Measurements from ENCODE around the gene UNC45A.
A peak's percentile ranks its signal among the peaks of the same experiment; 100 is the strongest.

The UNC45A gene

GRCh38 chr15:90967206-90967605 lies 32.1 kb downstream of the UNC45A start:
- DNase-seq (ENCODE audit: low spot score), result no peak

- no peak for DNase-seq (ENCODE audit: low spot score)
Measured at GRCh38 chr15:90968434-90968833, 33.3 kb downstream of the UNC45A start.

DNA sequence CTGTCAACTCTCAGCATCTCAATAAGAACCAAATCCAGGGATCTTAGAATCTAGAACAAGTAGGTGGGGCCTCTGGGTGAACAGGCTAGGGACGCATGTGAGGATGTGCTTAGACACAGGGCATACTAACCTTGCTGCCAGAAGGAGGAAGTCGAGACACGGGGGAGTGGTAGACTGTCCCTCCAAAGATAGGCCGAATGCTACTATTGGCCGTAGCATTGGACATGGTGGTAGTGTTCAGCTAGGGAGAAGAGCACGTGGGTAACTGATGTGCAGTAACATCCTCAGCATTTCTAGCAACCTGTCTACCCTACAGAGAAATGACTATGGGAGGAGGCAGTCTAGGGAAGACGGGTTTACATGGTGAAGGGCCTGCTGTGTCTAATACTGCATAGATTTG lies 35.2 kb downstream of the UNC45A start:
- DNase-seq (ENCODE audit: low spot score), result no peak

DNA sequence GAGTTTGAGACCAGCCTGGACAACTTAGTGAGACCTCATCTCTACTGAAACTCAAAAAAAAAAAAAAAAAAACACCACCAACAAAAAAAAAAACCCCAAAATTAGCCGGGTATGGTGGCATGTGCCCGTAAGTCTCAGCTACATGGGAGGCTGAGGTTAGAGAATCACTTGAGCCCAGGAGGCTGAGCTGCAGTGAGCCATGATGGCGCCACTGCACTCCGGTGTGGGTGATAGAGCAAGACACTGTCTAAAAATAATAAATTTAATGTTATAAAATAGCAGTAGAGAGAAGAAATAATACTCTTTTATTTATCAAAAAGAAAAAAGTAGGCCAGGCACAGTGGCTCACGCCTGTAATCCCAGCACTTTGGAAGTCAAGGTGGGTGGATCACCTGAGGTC lies 37.0 kb downstream of the UNC45A start:
- DNase-seq (ENCODE audit: low spot score), result no peak

DNA sequence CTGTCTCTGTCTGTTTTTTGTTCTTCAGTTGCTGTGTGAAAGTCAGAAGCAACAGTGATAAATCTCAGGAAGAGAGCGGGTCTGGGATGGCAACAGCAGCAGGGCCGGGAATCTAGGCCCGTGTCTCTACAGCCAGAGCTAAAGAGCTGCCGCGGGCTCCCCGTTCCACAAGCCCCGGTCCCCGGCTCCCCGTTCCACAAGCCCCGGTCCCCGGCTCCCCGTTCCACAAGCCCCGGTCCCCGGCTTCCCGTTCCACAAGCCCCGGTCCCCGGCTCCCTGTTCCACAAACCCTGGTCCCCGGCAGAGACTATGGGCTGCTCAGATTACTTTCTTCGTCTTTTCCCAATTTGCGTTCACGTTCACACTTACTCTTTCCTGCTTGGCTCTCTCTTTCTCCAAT lies 39.1 kb downstream of the UNC45A start:
- no peak for DNase-seq (ENCODE audit: low spot score)

- DNase-seq (ENCODE audit: low spot score), result no peak
Measured at GRCh38 chr15:90979582-90979981, 44.5 kb downstream of the UNC45A start.

DNA sequence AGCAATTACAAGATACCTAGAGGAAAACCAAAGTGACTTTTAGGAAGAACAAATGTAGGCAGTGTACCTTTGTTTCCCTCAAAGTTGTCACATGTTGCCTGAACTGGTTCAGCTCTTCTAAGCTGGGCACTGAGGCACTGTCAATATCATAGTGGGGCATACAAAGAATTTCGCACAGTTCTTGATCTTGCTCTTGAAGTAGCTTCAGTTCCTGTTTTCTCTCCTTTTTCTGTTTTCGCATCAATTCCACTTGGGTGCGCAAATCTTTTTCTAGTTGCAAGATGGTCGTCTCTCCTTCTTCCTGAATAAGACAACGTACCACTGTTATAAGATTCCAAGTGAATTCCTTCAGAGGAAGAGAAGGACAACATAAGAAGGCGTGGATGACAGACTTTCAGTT lies 46.6 kb downstream of the UNC45A start:
- no peak for DNase-seq (ENCODE audit: low spot score)

DNA sequence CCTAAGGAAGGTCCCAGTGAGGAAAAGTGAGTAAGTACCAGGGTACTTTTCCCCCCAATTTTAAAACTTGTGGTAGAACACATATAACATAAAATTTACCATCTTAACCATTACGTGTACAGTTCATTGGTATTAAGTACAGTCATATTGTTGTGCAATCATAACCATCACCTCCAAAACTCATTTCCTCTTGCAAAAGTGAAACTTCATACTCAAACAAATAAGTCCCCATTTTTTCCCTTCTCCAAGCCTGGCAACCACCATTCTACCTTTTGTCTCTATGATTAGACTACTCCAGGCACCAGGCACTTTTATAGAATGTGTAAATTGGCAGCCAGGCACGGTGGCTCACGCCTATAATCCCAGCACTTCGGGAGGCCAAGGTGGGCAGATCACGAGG lies 47.0 kb downstream of the UNC45A start:
- DNase-seq (ENCODE audit: low spot score), result peak; percentile 54

GRCh38 chr15:90986790-90987507 lies 51.9 kb downstream of the UNC45A start:
- DNase-seq (ENCODE audit: low spot score), result no peak

DNA sequence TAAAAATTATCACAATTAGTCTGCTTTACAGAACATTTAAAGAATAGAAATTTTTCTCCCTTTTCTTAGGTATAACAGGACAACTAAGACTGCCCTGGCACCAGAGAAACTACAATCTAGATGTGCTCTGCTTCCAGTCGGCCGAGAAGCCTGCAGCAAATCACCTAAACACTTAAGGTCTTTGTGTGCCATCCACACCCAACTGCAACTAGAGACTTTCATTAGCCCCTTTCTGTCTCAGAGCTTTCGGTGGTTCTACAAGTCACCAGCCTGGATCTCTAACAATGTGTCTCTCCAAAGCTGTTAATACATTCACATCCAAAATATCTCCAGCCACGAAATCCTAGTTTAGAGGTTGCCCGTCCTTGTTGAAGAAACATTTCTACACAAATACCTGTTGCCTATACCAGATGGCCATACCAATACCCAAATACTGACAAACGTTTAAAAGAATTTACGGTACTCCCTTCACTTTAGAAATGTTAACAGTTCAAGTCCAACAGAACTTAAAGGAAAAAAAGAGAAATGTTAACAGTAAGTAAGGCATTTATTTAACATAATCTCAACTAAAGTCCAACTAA lies 52.6 kb downstream of the UNC45A start:
- no peak for DNase-seq (ENCODE audit: low spot score)

GRCh38 chr15:90988296-90988695 lies 53.2 kb downstream of the UNC45A start:
- DNase-seq (ENCODE audit: low spot score), result no peak

DNA sequence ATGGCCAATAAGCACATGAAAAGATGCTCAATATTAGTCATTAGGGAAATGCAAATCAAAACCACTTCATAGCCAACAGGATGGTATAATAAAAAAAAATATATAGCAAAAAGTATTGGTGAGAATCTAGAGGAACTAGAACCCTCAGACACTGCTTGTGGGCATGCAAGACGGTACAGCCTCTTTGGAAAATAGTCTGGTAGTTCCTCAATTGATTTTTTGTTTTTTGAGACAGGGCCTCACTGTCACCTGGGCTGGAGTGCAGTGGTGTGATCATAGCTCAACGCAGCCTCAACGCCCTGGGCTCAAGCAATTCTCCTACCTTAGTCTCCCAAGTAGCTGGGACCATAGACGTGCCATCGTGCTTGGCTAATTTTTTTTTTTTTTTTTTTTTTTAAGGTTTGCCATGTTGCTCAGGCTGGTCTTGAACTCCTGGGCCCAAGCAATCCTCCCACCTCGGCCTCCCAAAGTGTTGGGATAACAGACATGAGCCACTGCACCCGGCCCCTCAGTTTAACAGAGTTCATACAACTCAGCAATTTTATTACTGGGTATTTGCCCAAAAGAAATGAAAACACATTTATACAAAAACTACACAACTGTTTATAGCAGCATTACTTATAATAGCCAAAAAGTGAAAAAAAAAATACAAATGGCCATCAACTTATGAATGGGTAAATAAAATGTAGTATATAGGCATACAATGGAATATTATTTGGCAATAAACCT lies 54.1 kb downstream of the UNC45A start:
- no peak for DNase-seq (ENCODE audit: low spot score)

DNA sequence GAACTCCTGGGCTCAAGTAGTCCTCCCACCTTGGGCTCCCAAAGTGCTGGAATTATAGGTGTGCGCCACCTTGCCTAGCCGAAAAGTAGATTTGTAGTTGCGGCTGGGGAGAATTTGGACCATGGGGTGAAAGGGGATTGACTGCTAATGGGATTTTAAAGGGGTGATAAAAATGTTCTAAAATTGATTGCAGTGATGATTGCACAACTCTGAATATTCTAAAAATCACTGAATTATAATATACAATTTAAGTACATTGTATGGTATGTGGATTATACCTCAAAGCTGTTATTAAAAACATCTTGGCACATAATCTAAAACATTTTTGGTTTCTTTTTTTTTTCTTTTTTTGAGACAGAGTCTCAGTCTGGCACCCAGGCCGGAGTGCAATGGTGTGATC lies 55.4 kb downstream of the UNC45A start:
- no peak for DNase-seq (ENCODE audit: low spot score)

GRCh38 chr15:90991587-90992285 lies 56.7 kb downstream of the UNC45A start:
- no peak for DNase-seq (ENCODE audit: low spot score)

- DNase-seq (ENCODE audit: low spot score), result no peak
Measured at GRCh38 chr15:90994059-90994416, 59.0 kb downstream of the UNC45A start.

DNA sequence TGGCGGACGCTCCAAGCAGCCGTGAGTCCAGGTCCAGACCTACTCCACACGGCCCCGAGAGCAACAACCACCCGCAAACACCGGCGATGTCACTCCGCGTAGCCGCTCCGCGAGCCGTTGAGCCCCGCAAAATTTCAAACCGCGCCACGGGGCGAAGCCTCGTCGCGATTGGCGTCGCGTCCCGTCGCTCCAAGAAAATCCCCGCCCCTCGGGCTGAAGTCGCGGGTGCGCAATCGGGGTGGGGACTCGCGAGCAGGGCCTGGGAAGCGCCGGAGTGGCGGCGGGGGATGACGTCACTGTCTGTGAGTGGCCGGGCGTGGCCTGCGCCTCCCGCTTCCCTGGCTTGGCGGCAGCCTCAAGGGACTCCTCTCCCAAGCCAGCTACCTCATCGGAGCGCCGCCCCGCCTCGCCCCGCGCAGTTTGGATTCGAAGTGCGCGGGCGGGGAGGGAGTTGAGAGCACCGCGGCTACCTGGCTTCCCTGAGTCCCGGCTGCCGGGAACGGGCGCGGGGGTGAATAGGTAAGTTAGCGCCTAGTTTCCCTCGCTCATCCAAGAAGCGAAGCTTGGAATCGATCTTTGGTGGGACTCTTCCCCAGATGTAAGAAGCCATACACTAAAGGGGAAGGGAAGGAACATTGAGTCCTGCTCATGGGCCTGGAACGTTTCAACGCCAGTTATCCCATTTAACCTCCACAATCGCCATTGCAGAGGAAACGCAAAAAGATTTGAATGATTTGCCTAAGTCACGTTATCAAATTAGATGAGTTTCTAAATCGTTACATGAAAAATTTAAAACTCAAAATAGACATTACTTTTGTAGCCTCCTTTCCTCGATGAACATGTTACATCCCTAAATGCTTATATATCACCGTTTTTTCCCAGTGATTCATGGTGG lies 59.6 kb downstream of the UNC45A start, which contains the start of gene PRC1:
PRC1 (minus strand) TSS at position 119 of the 895 bp plus-strand sequence; CDS start at position 1, 118 bp downstream.
- DNase-seq (ENCODE audit: low spot score), result peak; percentile 99

GRCh38 chr15:90998737-90999136 lies 63.7 kb downstream of the UNC45A start:
- DNase-seq (ENCODE audit: low spot score), result no peak

DNA sequence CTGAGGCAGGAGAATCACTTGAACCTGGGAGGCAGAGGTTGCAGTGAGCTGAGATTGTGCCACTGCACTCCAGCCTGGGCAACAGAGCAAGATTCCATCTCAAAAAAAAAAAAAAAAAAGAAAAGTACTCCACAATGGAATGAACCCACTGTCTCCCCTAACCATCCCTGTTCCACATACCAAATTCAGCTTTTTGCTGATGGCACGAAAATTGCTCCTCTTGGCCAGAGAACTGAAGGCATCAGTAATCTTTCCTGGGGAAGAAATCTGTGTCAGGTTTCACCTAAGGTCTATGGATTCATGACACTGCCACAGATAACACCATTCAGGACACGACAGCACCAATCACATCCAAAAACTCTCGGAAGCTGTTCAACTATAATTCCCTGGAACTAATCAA lies 66.1 kb downstream of the UNC45A start:
- DNase-seq (ENCODE audit: low spot score), result no peak

Data from activated CD4-positive, alpha-beta T cell treated with anti-CD3 and anti-CD28 coated beads, Interleukin-2, Interleukin-4, amounts not matched to agents 100 ng/mL and 50 ng/mL, durations not matched to agents 16 hours and 8 hours (primary cell).